ENCODE measurements around the gene ITGAE. TPM values are rescaled to one million over a fixed set of nuclear protein-coding genes. Genes with fewer than 3 reads are reported as not detected.

The ITGAE gene
- total RNA-seq, 1 donor from 2014 or later: 24.5 TPM

- no peak for DNase-seq (ENCODE audit: extremely low spot score, unreplicated experiment)
- Mint-ChIP-seq H3K4me1 (ENCODE audit: unreplicated experiment) (peaks cover 2% of the 10 kb centered on the region), H3K9me3 (ENCODE audit: unreplicated experiment) (peaks cover 4% of the 10 kb centered on the region), H3K27ac (ENCODE audit: unreplicated experiment) (no peak overlapping the region), H3K36me3 (ENCODE audit: unreplicated experiment) (no peaks in the 10 kb centered on the region), H3K27me3 (ENCODE audit: unreplicated experiment) (no peaks in the 10 kb centered on the region), H3K4me3 (ENCODE audit: unreplicated experiment) (no peak overlapping the region)
- TF ChIP-seq CTCF (IDR thresholded peaks at IDR 0.05): no peak
These were observed 34.2 kb downstream of the ITGAE start for GRCh38 chr17:3766779-3767178.

GRCh38 chr17:3765981-3766380 is 35.0 kb downstream of the ITGAE start:
- Mint-ChIP-seq H3K9me3 (ENCODE audit: unreplicated experiment) (peaks cover 4% of the 10 kb centered on the region), H3K27me3 (ENCODE audit: unreplicated experiment) (peaks cover 2% of the 10 kb centered on the region), H3K36me3 (ENCODE audit: unreplicated experiment) (no peaks in the 10 kb centered on the region), H3K4me1 (ENCODE audit: unreplicated experiment) (peaks cover 1% of the 10 kb centered on the region), H3K4me3 (ENCODE audit: unreplicated experiment) (no peak overlapping the region), H3K27ac (ENCODE audit: unreplicated experiment) (no peak overlapping the region)
- TF ChIP-seq CTCF (IDR thresholded peaks at IDR 0.05): no peak
- DNase-seq (ENCODE audit: extremely low spot score, unreplicated experiment): no peak

GRCh38 chr17:3763777-3764170 is 37.2 kb downstream of the ITGAE start:
- H3K27ac Mint-ChIP-seq (ENCODE audit: unreplicated experiment): no peak overlapping the region
- no peaks in the 10 kb centered on the region for H3K36me3 Mint-ChIP-seq (ENCODE audit: unreplicated experiment)

GRCh38 chr17:3762922-3763776 is 37.8 kb downstream of the ITGAE start:
- Mint-ChIP-seq H3K27ac (ENCODE audit: unreplicated experiment) (no peak overlapping the region), H3K27me3 (ENCODE audit: unreplicated experiment) (peaks cover 3% of the 10 kb centered on the region), H3K4me3 (ENCODE audit: unreplicated experiment) (no peak overlapping the region), H3K9me3 (ENCODE audit: unreplicated experiment) (peaks cover 11% of the 10 kb centered on the region), H3K4me1 (ENCODE audit: unreplicated experiment) (no peaks in the 10 kb centered on the region), H3K36me3 (ENCODE audit: unreplicated experiment) (no peaks in the 10 kb centered on the region)
- no peak for DNase-seq (ENCODE audit: extremely low spot score, unreplicated experiment)
- no peak for TF ChIP-seq CTCF (IDR thresholded peaks at IDR 0.05)

More at GRCh38 chr17:3763777-3764170, 37.2 kb downstream of the ITGAE start:
- peaks cover 3% of the 10 kb centered on the region for H3K27me3 Mint-ChIP-seq (ENCODE audit: unreplicated experiment)
- no peaks in the 10 kb centered on the region for H3K4me1 Mint-ChIP-seq (ENCODE audit: unreplicated experiment)
- peaks cover 11% of the 10 kb centered on the region for H3K9me3 Mint-ChIP-seq (ENCODE audit: unreplicated experiment)
- no peak for DNase-seq (ENCODE audit: extremely low spot score, unreplicated experiment)
- H3K4me3 Mint-ChIP-seq (ENCODE audit: unreplicated experiment): no peak overlapping the region
- no peak for TF ChIP-seq CTCF (IDR thresholded peaks at IDR 0.05)

GRCh38 chr17:3761918-3762380 is 39.0 kb downstream of the ITGAE start:
- H3K27ac Mint-ChIP-seq (ENCODE audit: unreplicated experiment): no peak overlapping the region

More at GRCh38 chr17:3761918-3762380, 39.0 kb downstream of the ITGAE start:
- Mint-ChIP-seq H3K27me3 (ENCODE audit: unreplicated experiment) (peaks cover 3% of the 10 kb centered on the region), H3K4me1 (ENCODE audit: unreplicated experiment) (no peaks in the 10 kb centered on the region), H3K4me3 (ENCODE audit: unreplicated experiment) (no peak overlapping the region), H3K9me3 (ENCODE audit: unreplicated experiment) (peaks cover 6% of the 10 kb centered on the region), H3K36me3 (ENCODE audit: unreplicated experiment) (no peaks in the 10 kb centered on the region)
- no peak for DNase-seq (ENCODE audit: extremely low spot score, unreplicated experiment)
- TF ChIP-seq CTCF (IDR thresholded peaks at IDR 0.05): no peak

Measured in osteocyte (in vitro differentiated cells).